IPS-11a (cell line): ENCODE results near the gene MEGF10.

Source experiments
- H3K4me3 ChIP-seq: one replicate; pipeline ENCODE4 v1.5.1; 2013; ENCODE audit warnings: low read depth, low read length, control low read depth

Gene MEGF10

DNA sequence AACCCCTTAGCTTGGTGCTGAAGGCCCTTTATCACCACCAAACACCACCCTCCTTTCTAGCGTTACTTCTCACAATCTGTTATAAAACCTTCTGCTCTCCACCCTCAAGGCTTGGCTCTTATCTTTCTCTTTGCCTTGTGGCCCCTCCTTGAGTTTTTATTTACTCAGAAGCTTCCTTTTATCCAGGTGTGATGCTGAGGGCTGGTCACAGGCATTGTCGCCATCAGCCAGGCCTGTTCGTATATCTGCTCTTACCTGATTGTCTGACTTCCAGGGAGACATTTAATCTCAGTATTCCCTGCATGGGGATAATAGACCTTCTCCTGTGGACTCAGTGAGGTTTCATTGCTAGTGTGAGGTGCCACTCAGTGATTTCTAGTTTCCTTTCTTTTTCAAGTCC is 34.2 kb downstream of the MEGF10 start:
- H3K4me3 ChIP-seq, result no peak overlapping the region

DNA sequence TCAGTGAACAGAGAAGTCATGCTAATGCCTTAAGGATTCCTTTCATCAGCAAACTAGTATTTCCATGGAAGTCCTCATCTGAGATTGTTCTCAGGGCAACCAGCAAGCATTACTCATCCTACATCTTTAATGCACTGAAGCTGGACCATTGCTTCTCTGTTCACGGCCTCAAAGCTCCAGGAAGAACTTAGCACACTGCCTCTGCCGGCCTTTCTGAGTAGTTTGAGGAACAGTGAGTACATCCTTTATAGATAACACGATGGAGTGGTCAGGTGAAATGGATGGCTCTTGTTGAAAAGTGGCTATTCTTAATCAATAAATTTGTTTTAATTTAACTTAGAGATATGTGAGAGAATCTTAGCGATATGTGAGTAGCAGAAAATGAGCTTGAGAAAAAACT is 35.8 kb downstream of the MEGF10 start:
- no peak overlapping the region for H3K4me3 ChIP-seq

DNA sequence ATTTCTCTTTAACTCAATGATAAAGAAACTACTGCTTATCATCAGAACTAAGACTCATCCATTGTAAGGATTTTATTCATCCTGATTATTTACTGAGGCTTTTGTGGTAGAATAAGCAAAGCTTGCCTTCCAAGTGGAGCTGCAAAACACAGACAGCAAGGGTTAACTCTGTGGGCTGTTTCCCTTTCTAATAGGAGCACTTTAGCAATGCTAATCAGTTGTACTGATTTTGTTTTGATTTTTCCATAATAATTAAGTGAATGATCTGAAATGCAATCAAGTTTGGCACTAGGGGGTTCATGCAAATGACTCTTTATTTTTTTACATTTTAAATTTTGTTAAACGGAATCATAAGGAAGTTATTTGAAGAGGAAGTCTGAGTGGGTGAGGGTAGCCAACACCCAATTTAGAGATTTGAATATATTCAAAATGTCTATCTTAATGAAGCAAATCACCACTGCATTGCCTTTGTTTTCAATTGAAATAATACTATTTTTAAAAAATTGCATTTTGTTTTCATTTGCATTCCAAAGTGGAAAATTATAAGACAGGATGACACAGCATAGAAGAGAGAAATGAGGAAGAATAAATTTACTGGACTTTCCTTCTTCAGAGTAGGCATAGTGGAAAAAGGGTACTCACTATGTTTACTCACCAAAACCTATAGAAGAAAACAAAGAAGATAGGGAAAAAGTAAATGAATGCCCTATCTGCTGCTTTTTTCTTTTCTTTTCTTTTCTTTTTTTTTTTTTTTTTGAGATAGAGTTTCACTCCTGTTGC is 36.6 kb downstream of the MEGF10 start:
- H3K4me3 ChIP-seq, result no peak overlapping the region

DNA sequence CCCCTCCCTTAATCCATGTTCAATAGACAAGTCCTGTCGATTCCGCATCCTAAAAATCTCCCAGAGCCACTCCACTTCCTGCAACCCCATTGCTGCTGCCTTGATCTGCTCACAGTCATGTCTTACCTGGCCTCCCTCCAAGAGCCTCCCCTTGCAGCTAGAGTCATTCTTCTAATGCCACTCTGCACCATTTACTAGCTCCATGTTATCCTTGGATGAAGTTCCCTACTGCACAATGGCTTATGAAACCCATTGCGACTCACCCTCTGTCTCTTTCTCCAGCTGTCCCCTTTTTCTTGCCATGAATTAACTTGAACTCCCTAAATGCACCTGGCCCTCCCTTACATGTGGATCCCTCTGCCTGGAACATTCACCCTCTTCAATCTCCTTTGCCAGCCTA is 39.5 kb downstream of the MEGF10 start:
- H3K4me3 ChIP-seq, result no peak overlapping the region

DNA sequence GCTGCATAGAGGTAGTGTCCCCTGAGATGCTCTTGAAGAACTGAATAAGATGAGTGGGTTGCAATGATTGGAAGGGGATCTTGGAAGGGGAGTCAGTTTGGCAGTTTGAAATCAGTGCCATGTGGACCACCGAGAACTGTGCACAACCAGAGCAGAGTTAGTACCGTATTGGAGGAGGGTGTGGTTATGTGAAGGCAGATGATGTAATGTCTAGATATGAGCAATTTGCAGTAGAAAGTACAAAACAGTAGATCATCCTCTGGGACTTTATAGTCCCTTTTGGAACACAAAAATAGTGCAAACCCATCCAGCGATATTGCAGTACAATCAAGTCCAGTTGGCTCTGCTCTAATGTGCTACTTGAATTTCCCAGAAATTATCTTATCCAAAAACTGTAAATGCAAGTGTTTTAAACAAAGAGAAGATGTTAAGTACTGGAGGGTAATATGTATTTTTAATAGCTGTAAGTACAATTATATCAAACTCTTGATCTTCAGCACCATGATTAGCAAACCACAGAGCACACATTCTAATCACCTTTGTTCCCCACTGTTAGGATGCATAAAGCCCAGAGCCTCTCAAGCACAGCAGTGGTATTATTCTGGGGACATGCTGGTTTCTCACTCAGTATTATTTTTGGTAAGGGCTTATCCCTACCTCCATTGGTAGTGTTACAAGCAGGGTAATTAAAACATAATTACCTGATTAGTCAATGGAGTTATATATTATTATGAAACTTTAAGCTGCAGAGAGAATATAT is 41.5 kb downstream of the MEGF10 start:
- H3K4me3 ChIP-seq, result no peak overlapping the region

DNA sequence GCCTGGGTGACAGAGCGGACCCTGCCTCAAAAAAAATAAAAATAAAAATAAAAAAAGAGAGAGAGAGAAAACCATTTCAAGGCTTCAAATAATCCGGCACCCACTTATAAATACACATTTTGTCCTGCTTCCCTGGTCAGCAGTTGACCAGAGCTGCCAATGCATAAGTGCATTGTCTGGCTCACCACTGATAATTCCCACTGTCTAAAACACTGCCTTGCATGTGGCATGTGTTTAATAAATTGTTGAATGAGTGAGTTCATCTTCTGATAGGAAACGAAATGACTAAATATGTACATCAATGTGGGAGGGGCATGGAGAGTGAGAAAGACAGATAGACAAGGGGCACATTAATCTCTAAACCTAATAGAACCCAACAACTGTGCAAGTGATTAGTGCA is 42.9 kb downstream of the MEGF10 start:
- H3K4me3 ChIP-seq, result no peak overlapping the region

DNA sequence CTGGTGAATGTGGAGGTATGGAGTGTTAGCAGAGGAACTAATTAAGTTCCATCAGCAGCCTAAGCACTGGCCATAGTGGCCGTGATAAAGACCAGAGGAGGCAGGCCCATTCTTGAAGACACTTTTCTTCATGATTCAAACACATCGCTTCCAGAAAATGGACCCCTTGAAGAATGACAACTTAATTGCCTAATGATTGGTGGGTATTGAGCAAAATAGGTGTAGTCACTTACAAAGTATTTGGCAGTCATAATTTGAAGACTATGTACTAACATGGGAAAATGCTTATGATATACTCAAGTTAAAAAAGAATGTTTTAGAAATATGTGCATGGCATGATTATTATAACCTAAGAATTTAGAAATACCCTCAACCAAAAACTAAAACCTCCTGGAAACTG is 44.8 kb downstream of the MEGF10 start:
- no peak overlapping the region for H3K4me3 ChIP-seq

DNA sequence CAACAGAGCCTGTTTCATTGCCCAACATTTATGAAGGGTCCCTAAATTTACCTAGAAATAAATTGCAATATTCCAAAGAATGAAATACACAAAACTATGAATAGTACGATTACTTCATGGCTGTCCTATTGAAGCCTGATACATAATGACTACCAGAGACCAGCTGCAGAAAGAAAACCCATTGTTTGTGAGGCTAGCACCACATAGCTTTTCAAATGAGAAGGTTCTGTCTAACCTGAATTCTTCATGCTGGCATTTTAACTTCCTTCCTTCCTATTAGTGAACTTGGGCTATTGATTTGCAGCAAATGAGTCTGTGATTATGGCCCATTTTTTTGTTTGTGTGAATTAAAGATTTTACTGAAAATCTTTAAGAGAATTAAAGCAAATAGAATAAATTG is 47.3 kb downstream of the MEGF10 start:
- no peak overlapping the region for H3K4me3 ChIP-seq

DNA sequence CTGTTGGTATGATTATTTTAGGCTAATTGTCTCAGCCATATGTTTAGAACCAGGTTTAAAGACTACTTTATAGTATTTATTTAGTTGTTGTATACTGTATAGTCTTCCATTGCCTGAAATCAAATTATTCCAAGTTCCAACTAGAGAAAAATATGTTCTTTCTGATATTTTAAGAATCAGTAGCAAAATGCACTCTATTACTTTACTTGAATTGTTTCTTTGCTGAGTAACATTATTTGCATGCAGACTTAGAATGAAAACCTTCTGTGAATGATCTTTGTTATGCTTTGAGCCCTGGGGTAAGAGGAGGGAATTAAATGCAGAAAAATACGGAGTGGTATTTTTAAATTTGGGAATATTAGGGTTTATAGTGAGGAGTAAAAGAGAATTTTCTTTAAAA is 47.9 kb downstream of the MEGF10 start:
- no peak overlapping the region for H3K4me3 ChIP-seq

DNA sequence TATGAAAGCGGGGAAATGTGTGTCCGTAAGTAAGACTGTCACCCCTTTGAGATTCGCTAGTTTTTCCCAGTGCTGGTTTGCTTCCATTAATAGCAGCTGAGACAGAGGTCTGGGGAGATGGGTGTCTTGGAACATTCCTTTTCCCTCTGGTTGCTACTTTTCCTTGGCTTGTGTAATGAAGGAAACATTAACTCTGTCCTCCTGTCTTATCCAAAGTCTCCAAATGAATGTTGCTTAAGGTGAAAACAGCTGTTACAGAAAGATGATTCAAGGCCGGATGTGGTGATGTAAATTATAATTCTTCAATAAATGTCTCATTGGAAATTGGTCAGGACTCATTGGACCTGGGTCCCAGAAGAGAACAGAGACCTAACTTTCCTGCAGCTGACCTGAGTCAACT is 50.0 kb downstream of the MEGF10 start:
- H3K4me3 ChIP-seq, result no peak overlapping the region

DNA sequence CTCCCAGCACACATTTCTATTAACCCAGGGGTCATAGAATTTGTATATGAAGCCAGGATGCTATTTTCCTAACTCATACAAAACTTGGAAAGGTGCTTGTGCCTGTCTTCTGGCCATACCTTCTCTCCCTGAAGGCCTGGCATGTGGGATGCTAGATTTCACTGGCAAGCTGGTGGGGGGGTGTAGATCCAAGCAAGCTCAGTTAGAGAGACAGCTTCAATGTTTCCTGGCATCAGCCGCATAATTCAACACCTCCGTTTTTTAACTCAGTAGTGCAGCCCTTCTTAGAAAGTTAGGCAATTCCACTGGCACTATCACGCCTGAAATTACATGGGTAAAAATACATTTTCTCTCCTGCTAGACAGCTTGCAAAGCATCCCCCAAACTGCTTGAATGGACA is 51.8 kb downstream of the MEGF10 start:
- no peak overlapping the region for H3K4me3 ChIP-seq

DNA sequence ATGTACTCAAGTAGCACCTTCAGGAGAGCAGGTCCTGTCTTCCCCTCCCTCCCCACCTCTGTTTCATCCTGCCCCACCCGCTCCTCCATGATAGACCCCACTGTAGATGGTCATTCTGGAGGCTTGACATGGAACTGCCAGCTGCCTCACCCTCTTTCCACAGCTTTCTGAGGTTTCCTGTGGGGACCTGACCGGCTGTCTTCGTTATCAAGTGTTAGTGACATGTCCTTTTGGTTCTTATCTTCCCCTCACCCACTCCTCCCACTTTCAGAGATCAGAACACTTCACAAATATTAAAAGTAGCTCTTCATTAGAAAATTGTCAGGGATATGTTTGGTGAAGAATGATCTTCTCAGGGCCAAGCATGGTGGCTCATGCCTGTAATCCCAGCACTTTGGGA is 52.7 kb downstream of the MEGF10 start:
- H3K4me3 ChIP-seq, result no peak overlapping the region

DNA sequence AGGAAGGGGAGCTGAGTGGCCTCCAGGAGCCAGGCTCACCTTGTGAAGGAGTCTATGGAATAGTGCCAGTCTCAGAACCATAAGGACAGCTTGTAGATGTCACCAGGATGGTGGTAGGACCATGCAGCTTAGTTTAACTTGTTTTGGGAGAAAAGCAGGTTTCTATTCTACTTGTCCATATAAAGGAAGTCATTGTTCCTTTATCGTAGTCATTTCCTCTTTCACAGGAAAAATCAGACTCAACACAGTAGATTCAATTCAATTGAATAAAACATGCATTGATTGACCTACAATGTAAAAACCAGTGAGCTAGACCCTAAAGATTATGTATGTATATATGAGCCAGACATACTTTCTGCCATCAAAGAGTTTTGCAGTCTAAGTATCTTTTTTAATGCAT is 53.3 kb downstream of the MEGF10 start:
- H3K4me3 ChIP-seq, result no peak overlapping the region

DNA sequence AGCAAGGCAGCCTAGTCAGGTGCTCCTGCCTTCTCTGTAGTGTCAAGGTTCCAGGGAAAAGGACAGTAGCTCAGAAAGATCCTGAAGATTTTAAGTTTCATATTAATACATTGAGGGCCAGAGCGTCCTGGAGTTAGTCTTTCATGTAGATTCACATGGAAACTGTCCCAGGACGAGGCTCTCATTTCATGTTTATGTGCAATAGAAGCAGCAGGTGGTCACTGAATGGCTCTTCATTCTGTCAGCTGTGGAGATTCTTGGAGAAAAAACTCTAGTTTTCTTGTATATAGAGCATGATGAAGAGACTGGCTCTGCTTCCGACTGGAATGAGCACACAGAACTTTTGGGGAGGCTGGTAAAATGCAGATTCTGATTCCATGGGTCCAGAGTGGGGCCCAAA is 54.3 kb downstream of the MEGF10 start:
- no peak overlapping the region for H3K4me3 ChIP-seq

DNA sequence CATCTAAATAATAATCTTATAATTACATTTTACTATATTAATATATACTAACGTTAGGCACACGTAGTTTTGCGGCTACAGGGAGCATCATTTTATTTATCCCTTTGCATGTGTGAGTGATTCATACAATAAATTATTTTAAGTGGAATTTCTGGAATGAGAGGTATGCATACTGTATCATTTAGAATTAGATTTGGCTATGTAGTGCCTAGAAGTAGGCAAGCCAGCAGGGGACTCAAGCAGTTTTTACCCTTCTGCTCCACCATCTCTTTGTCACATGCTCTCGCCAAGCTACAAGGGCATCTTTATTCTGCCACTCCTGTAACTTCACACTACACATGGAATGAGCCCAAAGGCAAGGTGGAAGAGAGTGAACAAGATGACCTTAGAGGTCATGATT is 60.8 kb downstream of the MEGF10 start:
- no peak overlapping the region for H3K4me3 ChIP-seq

DNA sequence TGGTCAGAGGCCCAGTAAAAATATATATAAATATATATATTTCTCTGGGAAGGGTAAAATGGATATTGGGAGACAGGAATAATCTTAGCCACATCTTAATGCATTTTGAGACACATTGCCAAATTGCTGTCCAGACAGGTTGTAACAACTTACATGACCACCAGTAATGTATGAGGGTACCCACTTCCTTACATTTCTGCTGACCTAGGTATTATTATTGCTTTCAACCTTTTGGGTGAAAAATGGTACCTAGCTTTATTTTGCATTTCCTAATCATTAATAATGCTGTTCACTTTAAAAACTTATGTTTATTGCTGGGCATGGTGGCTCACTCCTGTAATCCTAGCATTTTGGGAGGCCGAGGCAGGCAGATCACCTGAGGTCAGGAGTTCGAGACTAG is 61.5 kb downstream of the MEGF10 start:
- H3K4me3 ChIP-seq, result no peak overlapping the region

DNA sequence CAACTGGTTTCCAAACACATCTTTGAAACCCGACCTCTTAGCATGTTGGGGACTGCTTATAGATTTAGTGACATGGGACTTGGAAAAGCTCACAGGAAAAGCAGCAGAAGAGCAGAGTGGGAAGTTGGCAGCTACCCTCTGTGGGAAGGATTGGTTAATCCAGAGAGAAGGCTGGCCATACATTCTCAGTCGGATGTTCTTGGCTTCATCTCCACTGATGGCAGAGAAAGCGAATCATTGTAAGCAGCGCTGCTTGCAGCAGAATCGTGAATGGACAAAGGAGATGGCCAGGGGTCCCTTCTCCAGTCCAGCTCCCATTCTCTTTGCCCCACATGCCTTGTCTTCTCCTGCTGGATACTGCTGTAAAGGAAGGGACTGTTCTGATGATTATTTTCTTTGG is 62.7 kb downstream of the MEGF10 start:
- H3K4me3 ChIP-seq, result no peak overlapping the region

DNA sequence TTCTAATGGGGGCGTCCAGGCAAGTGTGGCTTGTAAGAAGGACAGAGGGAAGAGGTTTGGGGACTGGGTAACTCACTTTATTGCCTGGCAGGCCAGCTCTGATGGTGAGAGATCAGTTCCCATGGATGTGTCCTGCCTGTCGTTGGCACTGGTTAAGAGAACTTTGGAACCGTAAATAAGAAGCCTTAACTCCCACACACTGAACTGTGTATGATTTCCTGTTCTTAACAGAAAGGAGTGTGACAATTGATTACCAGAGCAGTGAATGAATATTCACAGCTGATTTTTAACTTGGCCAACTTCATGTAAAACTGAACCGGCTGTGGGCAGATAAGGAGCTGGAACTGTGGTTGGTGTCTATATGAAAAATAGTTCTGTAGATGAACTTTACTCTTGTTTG is 63.2 kb downstream of the MEGF10 start:
- no peak overlapping the region for H3K4me3 ChIP-seq

DNA sequence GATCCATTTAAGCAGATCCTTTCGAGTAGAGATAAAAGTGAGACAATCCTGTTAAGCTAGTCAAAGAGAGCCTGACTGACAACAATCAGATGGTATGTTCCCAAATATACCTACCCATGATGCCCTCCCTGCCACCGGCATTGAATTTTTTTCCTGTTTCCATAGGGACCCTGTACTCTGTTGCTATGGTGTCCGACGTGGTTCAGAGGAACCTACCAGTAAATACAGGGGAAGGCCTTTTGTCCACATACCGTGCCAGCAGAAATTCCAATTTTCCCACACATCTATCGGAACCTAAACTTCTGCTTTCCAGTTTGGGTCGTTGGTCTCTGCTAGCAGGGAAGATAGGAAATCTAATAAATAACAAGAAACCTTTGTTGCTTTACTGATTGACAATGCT is 64.7 kb downstream of the MEGF10 start:
- H3K4me3 ChIP-seq, result no peak overlapping the region

DNA sequence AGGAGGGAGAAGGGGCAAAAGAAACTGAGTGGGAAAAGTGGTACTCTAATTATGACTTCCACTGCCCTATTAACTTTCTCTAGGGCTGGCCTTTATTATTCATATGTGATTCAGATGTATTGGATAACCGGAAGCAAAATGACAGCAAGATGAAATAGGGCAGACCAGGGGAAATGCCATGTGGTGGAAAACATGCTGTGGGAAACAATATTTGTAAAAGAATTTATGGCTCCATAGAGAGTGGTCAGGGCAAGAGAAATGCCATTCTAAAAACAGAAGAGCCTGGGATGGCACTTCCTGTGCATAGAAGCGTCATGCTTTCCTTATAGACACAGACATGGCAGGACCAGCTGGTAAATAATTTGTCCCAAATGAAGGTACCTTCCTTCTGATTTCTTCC is 67.7 kb downstream of the MEGF10 start:
- H3K4me3 ChIP-seq, result no peak overlapping the region

DNA sequence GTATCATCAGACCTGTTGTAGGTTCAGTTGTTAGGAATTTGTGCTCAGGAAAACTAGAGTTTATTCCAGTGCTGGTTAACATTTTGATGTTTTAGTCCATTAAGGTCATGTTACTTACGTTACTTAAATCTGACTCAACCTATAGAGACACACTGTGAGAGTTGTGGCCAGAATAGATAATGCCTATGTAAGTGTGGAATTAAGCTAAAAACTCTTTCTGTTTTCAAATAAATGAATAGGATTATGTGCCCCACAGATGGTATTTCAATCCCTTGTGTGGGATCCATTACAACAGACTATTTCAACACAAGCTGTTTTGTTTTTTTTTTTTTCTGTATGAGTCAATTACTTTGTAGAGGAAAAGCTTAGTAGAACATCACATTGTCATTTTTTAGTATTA is 68.1 kb downstream of the MEGF10 start:
- H3K4me3 ChIP-seq, result no peak overlapping the region

DNA sequence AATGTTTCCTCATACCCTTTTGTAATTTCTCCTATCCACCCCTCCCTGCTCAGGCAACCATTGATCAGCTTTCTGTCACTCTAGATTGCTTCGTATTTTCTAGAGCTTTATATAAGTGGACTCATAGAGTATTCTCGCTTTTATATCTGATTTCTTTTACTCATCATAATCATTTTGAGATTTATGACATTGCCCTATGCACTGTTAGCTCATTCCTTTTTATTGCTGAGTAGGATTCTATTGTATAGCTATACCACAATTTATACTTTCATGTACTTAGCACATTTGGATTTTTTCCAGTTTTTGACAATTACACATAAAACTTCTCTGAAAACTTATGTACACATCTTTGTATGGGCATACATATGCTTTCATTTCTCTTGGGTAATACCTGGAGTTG is 68.9 kb downstream of the MEGF10 start:
- H3K4me3 ChIP-seq, result no peak overlapping the region

DNA sequence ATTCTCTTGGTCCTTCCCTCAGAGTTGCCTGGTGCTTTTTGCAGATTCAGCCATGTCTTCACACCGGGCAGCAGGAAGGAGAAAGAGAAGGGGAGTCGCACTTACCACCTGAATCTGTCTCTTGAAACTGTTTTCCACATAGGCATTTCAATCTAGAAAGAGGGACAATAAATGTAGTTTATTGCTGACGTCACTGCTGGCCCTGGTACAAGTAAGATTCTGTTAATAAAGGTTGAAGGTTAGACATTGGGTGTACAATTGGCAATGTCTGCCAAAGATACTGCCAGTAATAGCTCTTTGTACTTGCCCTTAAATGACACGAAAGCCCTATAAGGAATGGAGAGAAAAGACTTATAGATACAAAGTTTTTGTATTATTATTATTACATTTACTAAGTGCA is 72.8 kb downstream of the MEGF10 start:
- no peak overlapping the region for H3K4me3 ChIP-seq
